Lung (tissue), 12 donors: ENCODE results near the gene CCPG1. TPM values are rescaled to one million over a fixed set of nuclear protein-coding genes. Genes with fewer than 3 reads are reported as not detected.

Experiments
- ATAC-seq: fragments of 200-7000 bp; cut with Tn5 transposase; one replicate; pipeline ENCODE4 v1.9.1; 2020; ENCODE audit warnings: moderate number of reproducible peaks; ENCODE audit not compliant: insufficient read depth, low FRiP score
- DNase-seq, 3 donors: peaks; one replicate each; pipeline ENCODE4 v3.0.0-alpha.2; 2013 to 2017
- H3K27ac ChIP-seq, 2 donors: one replicate each; pipeline ENCODE4 v1.5.1; 2013; ENCODE audit warnings: mild to moderate bottlenecking in 2 of 2, moderate library complexity in 2 of 2, control low read depth in 1 of 2, inconsistent platforms in 1 of 2, low read depth in 1 of 2, low read length in 1 of 2
- H3K27me3 ChIP-seq, 3 donors: one replicate each; pipeline ENCODE4 v1.5.1; 2013; ENCODE audit warnings: low read length in 2 of 3; ENCODE audit not compliant: control insufficient read depth in 3 of 3, insufficient read depth in 3 of 3
- H3K36me3 ChIP-seq, 4 donors: one replicate each; pipeline ENCODE4 v1.5.1; 2013; ENCODE audit warnings: low read length in 4 of 4, mild to moderate bottlenecking in 1 of 4, moderate library complexity in 1 of 4; ENCODE audit not compliant: control insufficient read depth in 4 of 4, insufficient read depth in 4 of 4
- H3K4me1 ChIP-seq, 5 donors: one replicate each; pipeline ENCODE4 v1.5.1; 2013; ENCODE audit warnings: low read length in 5 of 5, mild to moderate bottlenecking in 2 of 5, moderate library complexity in 1 of 5; ENCODE audit not compliant: control insufficient read depth in 5 of 5, insufficient read depth in 5 of 5
- H3K4me3 ChIP-seq: one replicate; pipeline ENCODE4 v1.5.1; 2013; ENCODE audit warnings: mild to moderate bottlenecking, control low read depth, moderate library complexity
- H3K9ac ChIP-seq, 2 donors: one replicate each; pipeline ENCODE4 v1.5.1; 2013; ENCODE audit warnings: low read length in 2 of 2, control low read depth in 1 of 2; ENCODE audit not compliant: insufficient read depth in 1 of 2
- H3K9me3 ChIP-seq, 4 donors: one replicate each; pipeline ENCODE4 v1.5.1; 2013; ENCODE audit warnings: low read length in 3 of 4, mild to moderate bottlenecking in 1 of 4, moderate library complexity in 1 of 4; ENCODE audit not compliant: control insufficient read depth in 4 of 4, insufficient read depth in 3 of 4
- WGBS, 2 donors: extraction: QIAGEN DNeasy Blood & Tissue Kit; methylation state at CpG; one replicate each; pipeline ENCODE4 v1.1.7; 2013; 5-methylcytosine and 5-hydroxymethylcytosine counted together
- polyA plus RNA-seq, 2 donors: library from polyadenylated mRNA; stranded (reverse); fragments of 200-250 nt; gene quantifications; one replicate each; pipeline ENCODE4 v1.2.1, GENCODE V29; 2013
- total RNA-seq, 2 donors: library from RNA; depleted of rRNA in 1 of 2; stranded (reverse); fragments of >200 nt in 1 of 2; gene quantifications; one replicate each; pipeline ENCODE4 v1.2.1, GENCODE V29; 2014 to 2021
- TF ChIP-seq, protein P1 (sequence below): IDR thresholded peaks from 2 replicates; pipeline ENCODE4 v1.5.1; 2012; ENCODE audit warnings: mild to moderate bottlenecking; ENCODE audit errors: control extremely low read depth, extremely low read depth
- donor health status: control.
- donor health status: control.
- donor health status: Bipolar disorder and iron deficiency.
- donor health status: healthy.
- donor health status: DM: yes; HTN: yes; CAD: no.

CCPG1 gene
- total and polyA plus RNA-seq, 4 donors: 24.0 to 75.0 (median 53.8) TPM

DNA sequence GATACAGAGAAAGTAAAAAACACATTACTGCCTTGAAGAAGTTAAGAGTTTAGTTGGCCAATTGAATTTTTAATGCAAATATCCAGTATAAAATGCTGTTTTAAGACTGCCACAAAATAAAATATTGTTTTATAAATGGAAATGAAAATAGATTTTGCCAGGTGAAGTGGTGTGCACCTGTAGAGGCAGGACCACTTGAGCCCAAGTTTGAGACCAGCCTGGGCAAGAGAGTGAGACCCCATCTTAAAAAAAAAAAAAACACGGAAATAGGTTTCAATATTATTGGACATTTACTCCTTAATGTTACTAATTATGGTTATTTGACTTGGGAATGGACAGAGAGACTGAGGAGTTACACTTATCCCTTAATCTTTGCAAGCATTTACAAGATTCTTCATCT is 87.2 kb downstream of the CCPG1 start:
- ATAC-seq (no peak), DNase-seq (no peak)
- H3K36me3 ChIP-seq: peaks cover 0 to 1% (median 0%) of the 10 kb centered on the region in 4 donors
- TF ChIP-seq, protein P1, sequence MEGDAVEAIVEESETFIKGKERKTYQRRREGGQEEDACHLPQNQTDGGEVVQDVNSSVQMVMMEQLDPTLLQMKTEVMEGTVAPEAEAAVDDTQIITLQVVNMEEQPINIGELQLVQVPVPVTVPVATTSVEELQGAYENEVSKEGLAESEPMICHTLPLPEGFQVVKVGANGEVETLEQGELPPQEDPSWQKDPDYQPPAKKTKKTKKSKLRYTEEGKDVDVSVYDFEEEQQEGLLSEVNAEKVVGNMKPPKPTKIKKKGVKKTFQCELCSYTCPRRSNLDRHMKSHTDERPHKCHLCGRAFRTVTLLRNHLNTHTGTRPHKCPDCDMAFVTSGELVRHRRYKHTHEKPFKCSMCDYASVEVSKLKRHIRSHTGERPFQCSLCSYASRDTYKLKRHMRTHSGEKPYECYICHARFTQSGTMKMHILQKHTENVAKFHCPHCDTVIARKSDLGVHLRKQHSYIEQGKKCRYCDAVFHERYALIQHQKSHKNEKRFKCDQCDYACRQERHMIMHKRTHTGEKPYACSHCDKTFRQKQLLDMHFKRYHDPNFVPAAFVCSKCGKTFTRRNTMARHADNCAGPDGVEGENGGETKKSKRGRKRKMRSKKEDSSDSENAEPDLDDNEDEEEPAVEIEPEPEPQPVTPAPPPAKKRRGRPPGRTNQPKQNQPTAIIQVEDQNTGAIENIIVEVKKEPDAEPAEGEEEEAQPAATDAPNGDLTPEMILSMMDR: no peak
- H3K4me1 ChIP-seq: peaks cover 0 to 11% (median 3%) of the 10 kb centered on the region in 5 donors
- H3K9me3 ChIP-seq: no peaks in the 10 kb centered on the region
- H3K27ac ChIP-seq: no peak overlapping the region
- H3K27me3 ChIP-seq: no peaks in the 10 kb centered on the region
- H3K4me3 ChIP-seq: no peak overlapping the region
- H3K9ac ChIP-seq: no peak overlapping the region
- 86 to 96% methylated on average over 1 of the region's 1 CpG for WGBS, 2 donors

DNA sequence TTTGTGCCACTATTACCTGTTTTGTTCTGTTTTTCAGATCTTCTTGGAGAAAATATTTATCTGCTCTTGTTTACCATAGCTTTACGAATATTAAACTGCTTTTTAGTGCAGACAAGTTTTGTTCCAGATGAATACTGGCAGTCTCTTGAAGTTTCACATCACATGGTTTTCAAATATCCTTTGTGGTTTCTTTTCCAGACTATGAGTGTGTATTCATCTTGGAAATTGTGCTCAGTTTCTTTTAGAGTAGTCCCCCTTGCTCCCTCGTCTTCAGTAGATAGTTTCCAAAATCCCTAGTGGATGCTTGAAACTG is 88.0 kb downstream of the CCPG1 start:
- Histone ChIP-seq H3K27ac (no peak overlapping the region), H3K27me3 (no peaks in the 10 kb centered on the region), H3K4me3 (no peak overlapping the region), H3K36me3 (no peaks in the 10 kb centered on the region), H3K9me3 (no peaks in the 10 kb centered on the region), H3K9ac (no peak overlapping the region), H3K4me1 (peaks cover 0 to 11% (median 3%) of the 10 kb centered on the region in 5 donors)
- 33 to 37% methylated on average over 2 of the region's 2 CpGs for WGBS, 2 donors
- ATAC-seq (no peak), DNase-seq (peak in 1 of 3 donors; percentile 6)
- TF ChIP-seq, protein P1: no peak

DNA sequence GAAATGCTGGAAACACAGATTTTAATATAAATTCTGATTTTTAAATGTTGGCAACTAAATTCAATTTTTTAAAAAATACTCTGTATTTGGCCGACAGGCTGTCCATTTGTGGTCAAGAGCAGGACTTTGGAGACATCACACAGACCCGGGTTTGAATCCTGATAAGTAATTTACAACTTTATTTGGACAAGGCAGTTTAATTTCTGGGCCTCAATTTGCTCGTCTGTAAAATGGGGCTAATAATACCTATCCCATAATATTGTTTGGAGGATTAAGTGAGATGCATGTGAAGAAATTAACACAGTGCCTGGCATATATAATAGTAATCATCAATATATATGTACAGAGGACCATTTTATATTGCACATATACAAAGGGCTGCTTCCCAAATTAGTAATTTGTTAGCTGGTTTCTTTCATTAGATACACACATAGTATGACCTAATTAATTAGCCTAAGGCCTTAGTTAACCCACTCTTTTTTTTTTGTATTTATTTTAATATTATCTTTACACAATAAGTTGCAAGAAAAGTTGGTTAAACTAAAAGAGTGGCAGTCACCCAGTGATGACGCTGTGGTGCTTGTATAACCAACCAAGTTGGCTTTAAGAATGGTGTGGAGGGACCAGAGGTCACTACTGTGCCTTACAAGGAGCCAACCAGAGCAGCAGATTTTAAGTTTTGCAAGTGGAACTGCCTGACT is 88.5 kb downstream of the CCPG1 start:
- Histone ChIP-seq H3K4me1 (peaks cover 0 to 11% (median 3%) of the 10 kb centered on the region in 5 donors), H3K4me3 (peak overlapping the region; percentile 83), H3K9ac (peak overlapping the region; percentile 85 to 86), H3K27ac (peak overlapping the region; percentile 76 to 97), H3K36me3 (no peaks in the 10 kb centered on the region), H3K27me3 (no peaks in the 10 kb centered on the region), H3K9me3 (no peaks in the 10 kb centered on the region)
- 45 to 52% methylated on average over 4 of the region's 4 CpGs for WGBS, 2 donors
- ATAC-seq (no peak), DNase-seq (peak in 2 of 3 donors; percentile 12 to 42)
- TF ChIP-seq, protein P1: no peak
